VCaP (cell line): ENCODE measurements around the gene ANAPC2.

Experiments
- H3K27ac ChIP-seq: fragments of 450-650 bp; 2 replicates; pipeline ENCODE4 v1.5.1; 2017
- TF ChIP-seq, protein P1 (sequence below): fragments of 450-650 bp; conservative IDR thresholded peaks from 2 replicates; pipeline ENCODE4 v1.5.1; 2017; ENCODE audit warnings: mild to moderate bottlenecking, moderate library complexity

ANAPC2 gene

DNA sequence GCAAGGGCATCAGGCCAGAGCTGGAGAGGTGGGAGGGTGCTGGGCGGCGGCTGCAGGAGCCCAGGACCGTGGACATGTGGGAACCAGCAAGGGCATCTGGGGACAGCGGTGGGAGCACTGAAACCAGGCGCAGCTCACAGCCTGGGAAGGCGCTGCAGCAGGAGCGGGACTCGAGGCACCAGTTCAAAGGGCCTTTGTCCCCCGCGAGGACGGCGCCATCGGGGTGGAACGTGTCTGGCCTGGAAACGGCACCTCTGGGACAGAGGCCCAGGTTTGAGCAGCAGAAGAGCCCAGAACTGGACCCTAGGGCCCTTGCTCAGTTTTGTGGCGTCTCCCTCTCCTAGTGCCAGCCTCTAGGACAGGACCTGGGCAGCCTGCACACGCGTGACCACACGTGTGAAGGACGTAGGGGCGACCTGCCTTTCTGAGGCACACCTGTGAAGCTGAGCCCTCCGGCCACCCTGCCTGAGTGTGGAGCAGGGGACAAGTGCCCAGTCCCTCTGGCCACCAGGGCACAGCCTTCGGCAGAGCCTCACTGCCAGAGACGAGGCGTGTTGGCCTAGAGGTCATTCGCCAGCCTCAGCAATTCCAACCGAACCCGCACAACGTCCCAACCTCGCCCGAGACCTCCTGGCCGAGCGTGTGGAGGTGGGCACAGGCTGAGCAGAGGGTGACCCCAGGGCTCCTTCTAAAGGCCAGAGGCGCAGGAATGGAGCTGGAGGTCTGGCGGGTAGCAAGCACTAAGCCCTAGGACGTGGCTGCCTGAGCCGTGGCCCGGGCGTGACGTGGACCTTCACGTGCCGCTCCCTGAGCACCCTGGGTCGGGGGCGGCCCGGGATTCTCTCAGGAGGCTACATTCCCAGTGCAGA lies 14.3 kb downstream of the ANAPC2 start:
- H3K27ac ChIP-seq, result peak overlapping the region; percentile 100
- TF ChIP-seq, protein P1, sequence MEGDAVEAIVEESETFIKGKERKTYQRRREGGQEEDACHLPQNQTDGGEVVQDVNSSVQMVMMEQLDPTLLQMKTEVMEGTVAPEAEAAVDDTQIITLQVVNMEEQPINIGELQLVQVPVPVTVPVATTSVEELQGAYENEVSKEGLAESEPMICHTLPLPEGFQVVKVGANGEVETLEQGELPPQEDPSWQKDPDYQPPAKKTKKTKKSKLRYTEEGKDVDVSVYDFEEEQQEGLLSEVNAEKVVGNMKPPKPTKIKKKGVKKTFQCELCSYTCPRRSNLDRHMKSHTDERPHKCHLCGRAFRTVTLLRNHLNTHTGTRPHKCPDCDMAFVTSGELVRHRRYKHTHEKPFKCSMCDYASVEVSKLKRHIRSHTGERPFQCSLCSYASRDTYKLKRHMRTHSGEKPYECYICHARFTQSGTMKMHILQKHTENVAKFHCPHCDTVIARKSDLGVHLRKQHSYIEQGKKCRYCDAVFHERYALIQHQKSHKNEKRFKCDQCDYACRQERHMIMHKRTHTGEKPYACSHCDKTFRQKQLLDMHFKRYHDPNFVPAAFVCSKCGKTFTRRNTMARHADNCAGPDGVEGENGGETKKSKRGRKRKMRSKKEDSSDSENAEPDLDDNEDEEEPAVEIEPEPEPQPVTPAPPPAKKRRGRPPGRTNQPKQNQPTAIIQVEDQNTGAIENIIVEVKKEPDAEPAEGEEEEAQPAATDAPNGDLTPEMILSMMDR, result no peak

DNA sequence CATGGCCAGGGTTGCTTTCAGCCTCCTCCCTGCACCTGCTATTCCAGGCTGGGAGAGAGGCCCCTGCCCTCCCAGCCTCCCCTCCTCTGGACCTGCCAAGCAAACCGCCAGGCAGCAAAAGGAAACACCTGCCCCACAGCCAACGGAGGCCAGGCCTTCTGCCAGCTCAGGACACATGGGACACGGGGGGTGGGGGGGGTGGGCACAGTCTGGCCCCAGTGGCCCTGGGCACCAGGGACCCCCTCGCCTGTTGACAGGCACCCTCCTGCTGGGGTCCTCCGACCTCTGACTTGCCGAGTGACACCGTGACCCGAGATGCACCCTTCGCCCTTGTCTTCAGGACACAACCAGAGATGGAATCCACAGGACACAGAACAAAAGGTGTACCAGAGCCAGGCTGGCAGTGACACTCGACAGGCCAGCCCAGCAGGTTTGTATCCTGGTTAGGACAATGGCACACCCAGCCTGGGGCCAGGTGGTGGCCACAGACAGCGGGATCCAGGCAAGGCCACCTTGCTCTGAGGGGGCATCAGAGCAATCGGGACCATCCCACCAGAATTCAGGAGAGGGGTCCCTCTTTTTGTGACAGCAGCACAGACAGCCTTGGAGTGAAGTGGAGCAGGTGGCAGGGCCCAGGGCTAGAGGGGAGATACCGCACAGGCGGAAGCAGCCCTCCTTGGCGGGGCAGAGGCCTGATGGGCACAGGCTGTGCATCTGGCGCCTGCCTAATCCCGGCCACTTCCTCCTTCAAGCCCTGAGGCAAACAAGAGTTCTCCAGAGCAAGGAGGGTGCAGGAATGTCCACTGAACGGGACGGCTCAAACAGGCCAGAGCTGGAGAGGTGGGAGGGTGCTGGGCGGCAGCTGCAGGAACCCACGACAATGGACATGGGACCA lies 15.2 kb downstream of the ANAPC2 start:
- TF ChIP-seq, protein P1, result no peak
- H3K27ac ChIP-seq, result peak overlapping the region; percentile 100

DNA sequence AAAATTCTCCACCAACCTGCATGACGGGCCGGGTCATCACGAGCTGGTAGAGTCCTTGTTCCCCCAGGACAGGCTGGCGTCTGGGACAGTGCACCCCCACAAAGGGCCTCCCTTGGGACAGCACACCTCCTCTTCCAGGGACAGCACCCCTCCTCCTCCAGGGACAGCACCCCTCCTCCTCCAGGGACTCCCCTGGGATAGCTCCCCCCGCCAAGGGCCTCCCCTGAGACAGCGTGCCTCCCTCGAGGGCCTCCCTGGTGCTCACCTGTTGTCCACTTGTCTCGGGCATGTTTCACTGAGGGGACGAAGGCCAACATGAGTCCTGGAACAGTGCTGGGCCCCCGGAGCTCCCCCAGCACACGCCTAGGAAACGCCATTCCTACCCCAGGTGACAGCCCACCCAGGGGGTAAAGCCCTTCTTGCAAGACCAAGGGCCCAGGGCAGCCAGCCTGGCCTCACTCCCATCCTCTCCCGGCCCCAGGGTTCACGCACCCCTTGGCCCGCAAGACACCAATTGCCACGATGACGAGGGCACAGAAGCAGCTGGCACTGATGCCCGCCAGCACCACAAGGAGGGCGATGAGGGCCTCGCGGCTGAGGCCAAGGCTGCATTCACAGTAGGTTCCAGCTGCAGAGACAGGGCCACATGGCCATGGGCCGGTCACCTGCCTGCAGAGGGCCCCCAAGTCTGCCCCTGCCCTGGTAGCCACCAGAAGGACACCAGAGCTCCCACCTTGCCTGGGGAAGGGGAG lies 17.0 kb downstream of the ANAPC2 start:
- H3K27ac ChIP-seq, result peak overlapping the region; percentile 100
- TF ChIP-seq, protein P1, result no peak

DNA sequence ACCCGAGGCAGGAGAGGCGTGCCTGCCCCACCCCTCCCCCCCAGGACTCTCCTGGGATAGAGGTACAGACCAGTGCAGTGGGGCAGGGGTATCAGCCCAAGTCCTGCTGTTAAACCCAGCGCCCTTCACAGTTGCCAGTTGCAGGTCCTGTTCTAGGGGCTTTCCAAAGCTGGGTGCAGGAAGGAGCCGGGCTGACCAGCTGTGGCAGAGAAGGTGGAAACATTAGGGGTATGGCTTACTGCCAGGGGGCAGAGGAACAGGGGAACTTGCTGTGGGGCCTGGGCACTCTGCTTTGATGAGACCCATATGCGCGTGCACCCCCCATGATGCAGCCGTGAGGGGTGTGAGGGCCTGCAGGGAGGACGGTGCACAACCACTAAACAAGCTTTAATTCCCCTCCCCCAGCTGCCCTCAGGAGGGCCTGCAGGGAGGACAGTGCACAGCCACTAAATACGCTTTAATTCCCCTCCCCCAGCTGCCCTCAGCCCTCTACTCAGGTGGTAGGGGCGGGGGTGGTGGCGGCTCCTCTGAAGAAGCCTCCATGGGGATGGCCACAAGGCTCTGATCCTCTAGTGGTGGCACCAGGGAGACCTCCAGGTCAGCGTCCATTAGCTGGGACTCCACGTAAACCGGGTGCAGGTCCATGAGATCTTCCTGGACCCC lies 17.7 kb downstream of the ANAPC2 start:
- TF ChIP-seq, protein P1, result no peak
- H3K27ac ChIP-seq, result peak overlapping the region; percentile 100

DNA sequence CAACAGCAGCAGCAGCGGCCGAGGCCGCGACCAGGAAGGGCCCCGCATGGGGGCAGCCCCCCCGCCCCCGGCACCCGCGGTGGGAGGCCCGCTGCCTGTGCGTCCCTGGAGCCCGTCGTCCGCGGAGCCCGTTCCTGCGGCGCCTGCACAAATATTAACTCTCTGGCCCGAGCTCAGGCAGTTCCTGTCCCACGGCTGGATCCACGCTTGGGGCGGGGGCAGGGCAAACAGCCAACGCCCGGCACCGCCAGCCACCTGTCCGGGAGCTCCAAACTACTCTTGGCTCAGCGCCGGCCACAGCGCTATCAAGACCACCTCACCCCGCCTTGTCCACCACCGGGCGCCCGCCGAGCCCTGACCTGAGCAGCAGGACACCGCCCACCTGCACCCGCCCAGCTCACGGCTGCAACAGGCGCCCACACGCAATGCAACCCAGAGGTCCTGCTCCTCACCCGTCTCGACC lies 18.4 kb downstream of the ANAPC2 start, which contains the start of gene LRRC26:
Gene LRRC26, minus strand, starts transcription at position 156 of the 463 bp plus-strand sequence. Its CDS starts 108 bp downstream, at position 48.
- peak within 1 kb of the TSS; percentile 100 for H3K27ac ChIP-seq
- TF ChIP-seq, protein P1, result no peak

DNA sequence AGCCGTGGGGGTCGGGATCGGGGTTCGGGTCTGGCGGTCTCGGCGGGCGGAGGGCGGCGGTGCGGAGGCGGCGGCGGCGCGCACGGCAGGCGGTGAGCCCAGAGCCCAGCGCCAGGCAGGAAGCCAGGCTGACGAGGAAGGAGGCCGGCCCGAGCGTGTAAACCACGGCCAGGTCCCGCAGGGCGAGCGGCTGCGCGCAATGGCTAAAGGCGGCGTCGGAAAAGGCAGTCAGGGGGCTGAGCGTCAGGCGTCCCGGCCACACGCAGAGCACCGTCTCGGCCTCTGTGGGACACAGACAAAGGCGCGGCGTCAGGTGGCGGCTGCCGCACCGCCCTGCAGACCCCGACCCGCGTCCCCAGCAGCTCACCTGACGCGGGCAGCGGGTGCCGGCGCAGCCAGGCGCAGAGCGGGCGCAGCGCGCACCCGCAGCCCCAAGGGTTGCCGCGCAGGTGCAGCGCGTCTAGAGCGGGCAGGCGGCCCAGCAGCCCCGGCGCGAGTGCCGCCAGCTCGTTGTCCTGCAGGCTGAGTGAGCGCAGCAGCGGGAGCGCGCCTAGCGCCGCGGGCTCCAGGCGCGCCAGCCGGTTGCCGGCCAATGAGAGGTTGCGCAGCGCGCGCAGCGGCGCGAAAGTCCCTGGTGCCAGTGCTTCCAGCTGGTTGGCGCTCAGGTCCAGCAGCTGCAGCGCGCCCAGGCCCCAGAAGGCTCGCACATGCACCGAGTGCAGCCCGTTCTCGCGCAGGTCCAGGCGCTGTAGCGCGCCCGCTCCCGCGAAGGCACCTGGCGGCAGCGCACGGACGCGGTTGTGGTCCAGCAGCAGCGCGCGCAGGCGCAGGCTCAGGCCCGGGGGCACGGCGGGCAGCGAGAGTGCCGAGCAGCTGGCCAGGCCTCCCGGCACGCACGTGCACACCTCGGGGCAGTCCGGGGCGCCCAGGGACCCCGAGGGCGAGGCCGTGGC lies 19.2 kb downstream of the ANAPC2 start:
- TF ChIP-seq, protein P1, result no peak
- peak overlapping the region; percentile 100 for H3K27ac ChIP-seq
